Retinal pigment epithelial cell (primary cell): ENCODE results near the gene TTLL9.
"Not testable (repeated sequence)": the region's sequence is repeated elsewhere in the genome, so short reads cannot be mapped to it uniquely, and the experiment has no call there.

Experiments
- DNase-seq: peaks from one replicate; pipeline ENCODE4 v3.0.0-alpha.2; 2010; ENCODE audit warnings: low read depth
- H3K4me3 ChIP-seq: 2 replicates; pipeline ENCODE4 v1.5.1; 2011; ENCODE audit warnings: mild to moderate bottlenecking, low read length, control low read depth, moderate library complexity
- TF ChIP-seq, protein P1 (sequence below): conservative IDR thresholded peaks from 2 replicates; pipeline ENCODE4 v1.5.1; 2011; ENCODE audit warnings: low read depth, low read length, control low read depth, inconsistent platforms

The TTLL9 gene

GRCh38 chr20:31826074-31826473 is 44.4 kb upstream of the TTLL9 start:
- no peak for DNase-seq
- no peak overlapping the region for H3K4me3 ChIP-seq
- TF ChIP-seq, protein P1, sequence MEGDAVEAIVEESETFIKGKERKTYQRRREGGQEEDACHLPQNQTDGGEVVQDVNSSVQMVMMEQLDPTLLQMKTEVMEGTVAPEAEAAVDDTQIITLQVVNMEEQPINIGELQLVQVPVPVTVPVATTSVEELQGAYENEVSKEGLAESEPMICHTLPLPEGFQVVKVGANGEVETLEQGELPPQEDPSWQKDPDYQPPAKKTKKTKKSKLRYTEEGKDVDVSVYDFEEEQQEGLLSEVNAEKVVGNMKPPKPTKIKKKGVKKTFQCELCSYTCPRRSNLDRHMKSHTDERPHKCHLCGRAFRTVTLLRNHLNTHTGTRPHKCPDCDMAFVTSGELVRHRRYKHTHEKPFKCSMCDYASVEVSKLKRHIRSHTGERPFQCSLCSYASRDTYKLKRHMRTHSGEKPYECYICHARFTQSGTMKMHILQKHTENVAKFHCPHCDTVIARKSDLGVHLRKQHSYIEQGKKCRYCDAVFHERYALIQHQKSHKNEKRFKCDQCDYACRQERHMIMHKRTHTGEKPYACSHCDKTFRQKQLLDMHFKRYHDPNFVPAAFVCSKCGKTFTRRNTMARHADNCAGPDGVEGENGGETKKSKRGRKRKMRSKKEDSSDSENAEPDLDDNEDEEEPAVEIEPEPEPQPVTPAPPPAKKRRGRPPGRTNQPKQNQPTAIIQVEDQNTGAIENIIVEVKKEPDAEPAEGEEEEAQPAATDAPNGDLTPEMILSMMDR = no peak

DNA sequence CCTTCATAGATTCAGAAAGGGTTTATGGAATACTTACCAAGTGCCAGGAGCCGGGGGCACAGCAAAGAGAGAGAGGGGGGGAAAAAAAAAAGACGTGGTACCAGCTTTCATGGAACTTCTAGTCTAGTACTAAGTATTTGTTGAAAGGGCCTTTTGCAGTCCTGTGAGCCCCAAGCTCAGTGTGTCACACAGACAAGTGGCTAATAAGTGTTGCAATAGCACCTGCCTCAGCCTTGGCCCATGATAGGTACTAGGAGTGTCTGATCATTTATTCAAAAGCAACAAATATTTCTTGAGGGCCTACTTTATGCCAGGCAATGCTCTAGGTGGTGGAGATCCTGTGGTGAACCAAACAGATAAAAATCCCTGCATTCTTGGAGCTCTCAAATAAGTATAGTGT is 43.4 kb upstream of the TTLL9 start:
- H3K4me3 ChIP-seq = no peak overlapping the region
- TF ChIP-seq, protein P1 = no peak
- DNase-seq = no peak

DNA sequence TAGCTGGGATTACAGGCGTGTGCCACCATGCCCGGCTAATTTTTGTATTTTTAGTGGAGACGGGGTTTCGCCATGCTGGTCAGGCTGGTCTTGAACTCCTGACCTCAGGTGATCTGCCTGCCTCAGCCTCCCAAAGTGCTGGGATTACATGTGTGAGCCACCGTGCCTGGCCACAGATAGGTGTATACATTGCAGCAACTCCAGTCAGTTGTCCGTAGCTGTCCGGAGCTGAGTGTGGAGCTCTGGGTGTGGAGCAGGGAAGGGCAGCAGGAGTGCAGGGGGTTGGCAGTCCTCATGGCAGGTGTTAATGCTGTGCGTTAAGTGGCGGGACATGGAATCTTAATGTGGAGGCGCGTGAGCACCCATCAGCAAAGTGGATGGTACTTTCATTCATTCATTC is 42.4 kb upstream of the TTLL9 start:
- H3K4me3 ChIP-seq, DNase-seq: not testable (repeated sequence)

DNA sequence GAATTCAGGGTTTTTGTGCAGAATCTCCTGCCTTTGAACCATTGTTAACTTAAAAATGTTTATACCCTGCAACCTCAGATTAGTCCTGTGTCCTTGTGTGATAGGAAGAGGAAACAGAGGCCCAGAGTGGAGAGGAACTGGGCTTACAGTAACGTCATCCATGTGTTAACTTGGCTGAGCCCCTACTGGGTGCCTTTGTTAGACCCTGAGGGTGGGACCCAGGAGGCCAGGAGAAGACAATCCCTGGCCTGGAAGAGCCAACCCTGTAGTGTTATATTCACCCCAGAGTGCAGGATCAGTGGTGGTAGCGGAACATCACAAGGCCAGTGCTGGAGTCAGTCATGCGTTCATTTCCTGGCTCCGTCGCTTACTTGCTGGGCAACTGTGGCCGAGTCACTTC is 40.7 kb upstream of the TTLL9 start:
- DNase-seq = no peak

GRCh38 chr20:31830406-31830981 is 39.9 kb upstream of the TTLL9 start:
- H3K4me3 ChIP-seq = no peak overlapping the region
- DNase-seq = no peak
- TF ChIP-seq, protein P1 = no peak

More for the DNA sequence above, 40.7 kb upstream of the TTLL9 start:
- H3K4me3 ChIP-seq = no peak overlapping the region
- TF ChIP-seq, protein P1 = no peak

GRCh38 chr20:31831211-31831610 is 39.2 kb upstream of the TTLL9 start:
- TF ChIP-seq, protein P1 = no peak
- no peak for DNase-seq
- no peak overlapping the region for H3K4me3 ChIP-seq

DNA sequence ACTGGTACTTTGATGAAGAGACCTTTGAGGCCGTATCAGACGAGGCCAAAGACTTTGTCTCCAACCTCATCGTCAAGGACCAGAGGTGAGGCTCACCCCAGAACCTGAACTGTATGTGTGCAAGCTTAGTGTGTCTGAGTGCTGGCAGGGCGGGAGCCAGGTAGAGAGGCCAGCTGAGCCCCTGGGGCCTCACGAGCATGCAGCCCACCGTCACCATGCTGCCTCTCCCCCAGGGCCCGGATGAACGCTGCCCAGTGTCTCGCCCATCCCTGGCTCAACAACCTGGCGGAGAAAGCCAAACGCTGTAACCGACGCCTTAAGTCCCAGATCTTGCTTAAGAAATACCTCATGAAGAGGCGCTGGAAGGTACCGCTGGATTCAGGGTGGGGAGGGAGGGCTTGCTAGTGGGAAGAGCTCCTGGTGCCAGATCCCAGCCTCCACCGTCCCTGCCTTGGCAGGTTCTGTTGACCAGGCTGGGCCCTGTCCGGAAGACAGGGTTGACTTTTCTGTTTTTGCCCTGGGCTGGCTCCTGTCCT is 38.6 kb upstream of the TTLL9 start:
- no peak for DNase-seq
- TF ChIP-seq, protein P1 = no peak
- no peak overlapping the region for H3K4me3 ChIP-seq
